AG09319 (cell line): Measurements from ENCODE around the gene ZNF670.

Source experiments
- DNase-seq: peaks from one replicate; pipeline ENCODE4 v3.0.0-alpha.2; 2010; ENCODE audit warnings: low read depth; ENCODE audit errors: extremely low read depth
- CTCF ChIP-seq: IDR thresholded peaks from 2 replicates; pipeline ENCODE4 v1.5.1; 2011; ENCODE audit warnings: low read depth, mild to moderate bottlenecking, inconsistent platforms, low read length, moderate library complexity

The ZNF670 gene

GRCh38 chr1:247115141-247115510, 36.5 kb upstream of the ZNF670 start:
- TF ChIP-seq CTCF: no peak
- DNase-seq: no peak

DNA sequence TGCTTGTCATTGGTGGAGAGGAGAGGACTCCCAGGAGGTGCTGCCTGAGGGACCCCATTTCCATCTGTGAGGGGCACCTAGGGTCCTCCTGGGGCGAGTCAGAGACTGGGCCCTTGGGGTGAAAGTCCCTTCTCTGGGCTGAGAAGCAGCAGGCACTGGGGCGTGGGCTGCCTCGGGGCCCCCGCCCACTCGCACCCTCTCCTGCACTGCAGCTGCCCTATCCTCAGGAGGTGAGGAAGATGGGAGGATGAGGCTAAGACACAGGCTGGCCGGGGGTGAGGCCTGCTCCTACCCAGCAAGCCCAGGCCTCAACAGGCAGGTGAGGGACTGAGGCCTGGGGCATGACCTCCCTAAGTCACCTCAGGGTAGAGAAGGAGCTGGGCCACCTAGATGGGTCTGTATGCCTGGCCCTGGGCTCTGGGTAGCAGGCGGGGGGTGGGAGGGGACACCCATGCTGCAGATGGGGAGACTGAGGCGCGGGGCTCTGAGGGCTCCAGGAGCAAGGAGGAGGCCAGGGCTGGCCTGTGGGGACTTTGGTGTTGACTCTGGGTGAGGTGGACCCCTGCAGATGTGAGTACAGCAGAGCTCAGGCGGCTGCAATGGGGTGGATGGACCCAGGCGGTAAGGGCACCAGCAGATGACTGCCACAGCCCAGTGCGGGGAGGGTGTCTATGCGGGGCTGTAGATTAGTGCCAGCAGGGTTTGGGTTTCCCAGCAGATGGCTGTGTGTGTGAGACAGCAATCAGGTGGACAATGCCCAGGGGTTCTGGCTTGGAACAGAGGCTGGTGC, 35.9 kb upstream of the ZNF670 start:
- TF ChIP-seq CTCF: no peak
- no peak for DNase-seq

DNA sequence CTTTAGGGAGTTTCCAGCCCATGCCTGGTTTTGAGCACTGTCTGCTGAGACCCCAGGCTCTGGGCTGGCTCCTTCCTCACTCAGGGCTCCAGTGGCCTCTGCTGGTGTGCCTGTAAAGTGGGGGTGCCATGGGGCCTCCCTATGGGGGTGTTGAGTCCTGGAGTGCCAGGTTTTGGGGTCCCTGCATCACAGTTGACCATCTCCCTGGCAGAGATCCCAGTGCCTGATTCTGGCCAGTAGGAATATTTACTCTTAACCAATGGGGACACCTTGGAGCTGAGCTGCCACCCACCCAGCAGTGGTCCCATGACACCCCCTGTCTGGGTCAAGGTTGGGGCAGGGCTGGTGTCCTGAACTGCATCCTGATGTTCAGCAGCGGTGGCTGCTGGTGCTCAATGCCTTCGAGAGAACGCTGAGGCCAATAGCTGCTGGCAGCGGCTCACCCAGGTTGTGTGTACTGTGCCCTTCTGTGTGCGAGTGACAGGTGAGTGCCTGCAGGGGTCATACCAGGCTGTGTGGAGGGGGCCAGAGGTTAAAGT, 35.2 kb upstream of the ZNF670 start:
- TF ChIP-seq CTCF: no peak
- DNase-seq: no peak

GRCh38 chr1:247113094-247113497, 34.5 kb upstream of the ZNF670 start:
- no peak for DNase-seq
- TF ChIP-seq CTCF: no peak

DNA sequence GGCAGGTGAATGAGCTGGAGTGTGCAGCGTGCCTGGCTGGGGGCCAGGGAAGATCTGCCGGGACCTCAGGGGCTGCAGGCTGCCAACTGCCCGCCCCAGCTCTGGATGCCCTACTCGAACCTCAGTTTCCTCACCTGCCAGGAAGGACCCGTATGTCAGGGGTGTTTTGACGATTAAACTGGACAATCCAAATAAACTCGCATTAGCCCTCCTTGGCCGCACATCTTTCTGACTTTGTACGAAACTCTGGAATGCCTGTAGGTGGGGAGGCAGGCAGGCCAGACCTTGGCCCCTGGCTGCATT, 33.8 kb upstream of the ZNF670 start:
- TF ChIP-seq CTCF: no peak
- no peak for DNase-seq

- no peak for TF ChIP-seq CTCF
- peak; percentile 20 for DNase-seq
These were observed 33.3 kb upstream of the ZNF670 start for GRCh38 chr1:247111700-247112478.

- DNase-seq: no peak
- no peak for TF ChIP-seq CTCF
These were observed 32.7 kb upstream of the ZNF670 start for GRCh38 chr1:247111259-247111699.
